Panc1 (cell line): ENCODE data around the gene TNFSF11.

Source experiments
- CTCF ChIP-seq: fragments of 450-650 bp; IDR thresholded peaks from 2 replicates; pipeline ENCODE4 v1.5.1; 2017; ENCODE audit warnings: mild to moderate bottlenecking
- POLR2AphosphoS5 ChIP-seq: IDR thresholded peaks from 2 replicates; pipeline ENCODE4 v1.6.1; 2012; ENCODE audit warnings: mild to moderate bottlenecking, low read depth, low read length, moderate library complexity
- TCF7L2 ChIP-seq: IDR thresholded peaks from 2 replicates; pipeline ENCODE4 v1.6.1; 2011; ENCODE audit warnings: mild to moderate bottlenecking, low read depth, low read length, inconsistent platforms

GRCh38 chr13:42644841-42645240, 70.9 kb downstream of the TNFSF11 start:
- TF ChIP-seq POLR2AphosphoS5 (no peak), CTCF (no peak), TCF7L2 (no peak)
